ENCODE results near the gene MTURN.

The MTURN gene

GRCh38 chr7:30150711-30151110 is 15.9 kb downstream of the MTURN start:
- Histone ChIP-seq H3K18ac (ENCODE audit: low read depth in 1 of 2, low read length in 2 of 2) (no peak overlapping the region), H3K27me3 (ENCODE audit: control insufficient read depth in 1 of 2, insufficient read depth in 1 of 2, low read length in 2 of 2) (no peaks in the 10 kb centered on the region), H3K27ac (ENCODE audit: low read length, poor library complexity, severe bottlenecking) (no peak overlapping the region), H3K4me3 (ENCODE audit: insufficient read depth in 1 of 2, low read depth in 1 of 2, low read length in 2 of 2) (no peak overlapping the region), H3K4me1 (ENCODE audit: control insufficient read depth, insufficient read depth, low read depth, low read length) (peaks cover 1% of the 10 kb centered on the region), H2BK15ac (ENCODE audit: low read depth, poor library complexity, severe bottlenecking) (no peak overlapping the region), H3K9me3 (ENCODE audit: control insufficient read depth, low read length) (no peaks in the 10 kb centered on the region), H2AFZ (ENCODE audit: low read depth, low read length) (no peak overlapping the region), H2BK12ac (ENCODE audit: low read length in 2 of 2) (no peak overlapping the region), H3K79me1 (replicated peaks; ENCODE audit: low read length, poor library complexity, severe bottlenecking) (peaks cover 8% of the 10 kb centered on the region), H4K8ac (ENCODE audit: low read length) (no peak overlapping the region), H3K36me3 (ENCODE audit: control insufficient read depth in 1 of 2, insufficient read depth in 2 of 2, low read depth in 1 of 2, low read length in 2 of 2) (peaks cover 6 to 61% of the 10 kb centered on the region in 2 experiments), H2BK5ac (ENCODE audit: low read depth, low read length, poor library complexity, severe bottlenecking) (no peak overlapping the region), H3K9ac (ENCODE audit: low read length) (no peak overlapping the region), H4K91ac (ENCODE audit: low read length) (no peak overlapping the region), H3K4ac (ENCODE audit: low read depth in 1 of 2, low read length in 2 of 2) (no peak overlapping the region), H2BK120ac (ENCODE audit: low read depth, low read length) (no peak overlapping the region), H3K14ac (ENCODE audit: low read length in 2 of 2) (no peak overlapping the region), H2AK5ac (ENCODE audit: low read length, severe bottlenecking) (no peak overlapping the region), H3K4me2 (ENCODE audit: low read length, poor library complexity, severe bottlenecking) (no peak overlapping the region), H3K23ac (ENCODE audit: low read length in 2 of 2) (no peak overlapping the region)
- WGBS = 89% methylated on average over 7 of the region's 7 CpGs
- DNase-seq = no peak

DNA sequence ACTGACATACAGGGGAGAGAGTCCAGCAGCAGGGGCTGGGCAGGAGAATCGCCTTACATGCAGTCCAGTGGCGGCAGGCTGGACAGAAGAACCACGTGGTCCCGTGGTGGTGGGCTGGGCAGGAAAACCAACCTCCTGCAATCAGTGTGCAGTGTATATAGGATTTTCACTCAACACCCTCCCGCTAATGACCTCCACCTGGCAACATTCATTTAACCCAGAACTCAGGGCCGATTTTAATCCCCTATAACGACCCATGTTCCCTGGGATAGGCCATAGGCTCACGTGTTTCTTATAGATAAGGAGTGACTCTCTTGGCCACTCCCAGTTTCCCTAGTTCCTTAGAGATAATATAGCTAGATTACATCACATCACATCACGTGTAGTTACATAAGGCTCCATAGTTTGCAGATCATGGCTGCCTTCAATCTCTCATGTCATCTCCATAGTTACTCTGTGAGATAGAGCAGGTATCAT is 19.4 kb downstream of the MTURN start:
- Histone ChIP-seq H3K36me3 (ENCODE audit: control insufficient read depth in 1 of 2, insufficient read depth in 2 of 2, low read depth in 1 of 2, low read length in 2 of 2) (peaks cover 5 to 70% of the 10 kb centered on the region in 2 experiments), H2BK15ac (ENCODE audit: low read depth, poor library complexity, severe bottlenecking) (no peak overlapping the region), H3K79me1 (replicated peaks; ENCODE audit: low read length, poor library complexity, severe bottlenecking) (peaks cover 4% of the 10 kb centered on the region), H3K9ac (ENCODE audit: low read length) (no peak overlapping the region), H3K4me3 (ENCODE audit: insufficient read depth in 1 of 2, low read depth in 1 of 2, low read length in 2 of 2) (no peak overlapping the region), H3K4me1 (ENCODE audit: control insufficient read depth, insufficient read depth, low read depth, low read length) (no peaks in the 10 kb centered on the region), H3K14ac (ENCODE audit: low read length in 2 of 2) (no peak overlapping the region), H3K9me3 (ENCODE audit: control insufficient read depth, low read length) (no peaks in the 10 kb centered on the region), H3K4ac (ENCODE audit: low read depth in 1 of 2, low read length in 2 of 2) (no peak overlapping the region), H4K91ac (ENCODE audit: low read length) (no peak overlapping the region), H3K18ac (ENCODE audit: low read depth in 1 of 2, low read length in 2 of 2) (no peak overlapping the region), H2AK5ac (ENCODE audit: low read length, severe bottlenecking) (no peak overlapping the region), H3K27me3 (ENCODE audit: control insufficient read depth in 1 of 2, insufficient read depth in 1 of 2, low read length in 2 of 2) (no peaks in the 10 kb centered on the region), H3K23ac (ENCODE audit: low read length in 2 of 2) (no peak overlapping the region), H2BK12ac (ENCODE audit: low read length in 2 of 2) (no peak overlapping the region), H2AFZ (ENCODE audit: low read depth, low read length) (no peak overlapping the region), H3K27ac (ENCODE audit: low read length, poor library complexity, severe bottlenecking) (no peak overlapping the region), H2BK5ac (ENCODE audit: low read depth, low read length, poor library complexity, severe bottlenecking) (no peak overlapping the region), H3K4me2 (ENCODE audit: low read length, poor library complexity, severe bottlenecking) (no peak overlapping the region), H2BK120ac (ENCODE audit: low read depth, low read length) (no peak overlapping the region), H4K8ac (ENCODE audit: low read length) (no peak overlapping the region)
- DNase-seq = no peak
- WGBS = 94% methylated on average over 9 of the region's 9 CpGs

DNA sequence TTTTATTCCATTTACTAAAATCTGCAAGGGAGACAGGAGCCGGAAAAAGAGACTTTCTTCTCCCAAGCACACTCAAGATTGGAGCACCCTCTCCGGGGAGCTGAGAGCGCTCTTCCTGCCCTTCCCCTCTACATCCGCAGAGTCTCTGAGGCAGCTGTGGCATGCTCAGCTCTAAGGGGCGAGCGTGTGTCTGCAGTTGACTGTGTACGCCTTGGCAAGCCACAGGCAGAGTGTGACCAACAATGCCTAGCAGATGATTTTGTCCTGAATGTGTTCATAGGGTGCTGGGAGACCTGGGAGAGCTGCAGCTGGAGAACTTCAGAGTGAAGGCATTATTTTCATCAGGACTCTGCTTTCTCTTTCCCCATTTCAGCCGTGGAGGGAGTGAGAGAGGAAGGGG is 20.7 kb downstream of the MTURN start:
- Histone ChIP-seq H2BK120ac (ENCODE audit: low read depth, low read length) (no peak overlapping the region), H3K79me1 (replicated peaks; ENCODE audit: low read length, poor library complexity, severe bottlenecking) (no peaks in the 10 kb centered on the region), H2BK15ac (ENCODE audit: low read depth, poor library complexity, severe bottlenecking) (no peak overlapping the region), H3K23ac (ENCODE audit: low read length in 2 of 2) (no peak overlapping the region), H3K18ac (ENCODE audit: low read depth in 1 of 2, low read length in 2 of 2) (no peak overlapping the region), H3K4ac (ENCODE audit: low read depth in 1 of 2, low read length in 2 of 2) (no peak overlapping the region), H3K27ac (ENCODE audit: low read length, poor library complexity, severe bottlenecking) (no peak overlapping the region), H2BK12ac (ENCODE audit: low read length in 2 of 2) (no peak overlapping the region), H3K4me1 (ENCODE audit: control insufficient read depth, insufficient read depth, low read depth, low read length) (peaks cover 4% of the 10 kb centered on the region), H2AFZ (ENCODE audit: low read depth, low read length) (no peak overlapping the region), H3K4me3 (ENCODE audit: insufficient read depth in 1 of 2, low read depth in 1 of 2, low read length in 2 of 2) (no peak overlapping the region), H4K91ac (ENCODE audit: low read length) (no peak overlapping the region), H3K4me2 (ENCODE audit: low read length, poor library complexity, severe bottlenecking) (no peak overlapping the region), H2BK5ac (ENCODE audit: low read depth, low read length, poor library complexity, severe bottlenecking) (no peak overlapping the region), H3K27me3 (ENCODE audit: control insufficient read depth in 1 of 2, insufficient read depth in 1 of 2, low read length in 2 of 2) (no peaks in the 10 kb centered on the region), H3K9ac (ENCODE audit: low read length) (no peak overlapping the region), H2AK5ac (ENCODE audit: low read length, severe bottlenecking) (no peak overlapping the region), H3K14ac (ENCODE audit: low read length in 2 of 2) (no peak overlapping the region), H3K36me3 (ENCODE audit: control insufficient read depth in 1 of 2, insufficient read depth in 2 of 2, low read depth in 1 of 2, low read length in 2 of 2) (peaks cover 3 to 62% of the 10 kb centered on the region in 2 experiments), H4K8ac (ENCODE audit: low read length) (no peak overlapping the region), H3K9me3 (ENCODE audit: control insufficient read depth, low read length) (no peaks in the 10 kb centered on the region)
- DNase-seq = no peak
- WGBS = 85% methylated on average over 8 of the region's 8 CpGs

DNA sequence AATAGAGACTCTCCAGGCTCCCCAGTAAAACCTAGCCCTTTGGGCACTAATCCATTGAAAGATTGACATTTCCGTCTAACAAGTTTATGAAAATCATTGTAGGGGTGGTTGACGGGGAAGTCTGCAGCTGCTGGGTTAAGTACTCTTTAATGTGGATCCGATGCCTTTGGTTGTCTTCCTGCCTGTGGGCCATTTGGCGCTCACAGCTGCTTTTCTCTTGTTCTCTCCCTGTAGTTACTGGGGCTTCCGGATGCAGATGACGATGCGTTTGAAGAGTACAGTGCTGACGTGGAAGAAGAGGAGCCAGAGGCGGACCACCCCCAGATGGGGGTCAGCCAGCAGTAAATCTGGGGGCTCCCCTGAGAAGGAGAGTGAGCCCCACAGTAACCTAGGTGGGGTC is 22.4 kb downstream of the MTURN start:
- Histone ChIP-seq H3K4ac (ENCODE audit: low read depth in 1 of 2, low read length in 2 of 2) (no peak overlapping the region), H3K36me3 (ENCODE audit: control insufficient read depth in 1 of 2, insufficient read depth in 2 of 2, low read depth in 1 of 2, low read length in 2 of 2) (peaks cover 6 to 46% of the 10 kb centered on the region in 2 experiments), H3K79me1 (replicated peaks; ENCODE audit: low read length, poor library complexity, severe bottlenecking) (no peaks in the 10 kb centered on the region), H3K27ac (ENCODE audit: low read length, poor library complexity, severe bottlenecking) (no peak overlapping the region), H2AK5ac (ENCODE audit: low read length, severe bottlenecking) (no peak overlapping the region), H2AFZ (ENCODE audit: low read depth, low read length) (no peak overlapping the region), H2BK5ac (ENCODE audit: low read depth, low read length, poor library complexity, severe bottlenecking) (no peak overlapping the region), H3K14ac (ENCODE audit: low read length in 2 of 2) (no peak overlapping the region), H2BK12ac (ENCODE audit: low read length in 2 of 2) (no peak overlapping the region), H3K9ac (ENCODE audit: low read length) (no peak overlapping the region), H2BK120ac (ENCODE audit: low read depth, low read length) (no peak overlapping the region), H3K27me3 (ENCODE audit: control insufficient read depth in 1 of 2, insufficient read depth in 1 of 2, low read length in 2 of 2) (no peaks in the 10 kb centered on the region), H3K9me3 (ENCODE audit: control insufficient read depth, low read length) (no peaks in the 10 kb centered on the region), H3K18ac (ENCODE audit: low read depth in 1 of 2, low read length in 2 of 2) (no peak overlapping the region), H4K91ac (ENCODE audit: low read length) (no peak overlapping the region), H4K8ac (ENCODE audit: low read length) (no peak overlapping the region), H3K4me3 (ENCODE audit: insufficient read depth in 1 of 2, low read depth in 1 of 2, low read length in 2 of 2) (no peak overlapping the region), H3K4me2 (ENCODE audit: low read length, poor library complexity, severe bottlenecking) (no peak overlapping the region), H2BK15ac (ENCODE audit: low read depth, poor library complexity, severe bottlenecking) (no peak overlapping the region), H3K23ac (ENCODE audit: low read length in 2 of 2) (no peak overlapping the region), H3K4me1 (ENCODE audit: control insufficient read depth, insufficient read depth, low read depth, low read length) (peaks cover 4% of the 10 kb centered on the region)
- WGBS = 85% methylated on average over 9 of the region's 9 CpGs
- no peak for DNase-seq

Data from mesenchymal stem cell (in vitro differentiated cells and primary cell).